ENCODE measurements around the gene REPIN1. TPM values are rescaled to one million over a fixed set of nuclear protein-coding genes. Genes with fewer than 3 reads are reported as not detected.
A peak's percentile ranks its signal among the peaks of the same experiment; 100 is the strongest.

The REPIN1 gene
- total RNA-seq, 4 donors from 2014 or later = 182 to 414 (median 247) TPM

GRCh38 chr7:150335108-150335773 lies 33.4 kb upstream of the REPIN1 start:
- TF ChIP-seq POLR2AphosphoS5 (IDR thresholded peaks at IDR 0.05) (peak in 1 of 3 donors; percentile 60), CTCF (IDR thresholded peaks at IDR 0.05) (no peak)
- DNase-seq = no peak
- H3K27ac ChIP-seq = peak overlapping the region; percentile 32 to 94 (median 70)
- in situ Hi-C loops (cut with MboI; ENCODE audit: low pct_ligation_motif_present in 1 of 4, low pct_unique_long_range_greater_than_20kb in 1 of 4, low sequenced_read_pairs in 3 of 4) = no loop called here
- no peak overlapping the region for H3K4me3 ChIP-seq
- H3K36me3 ChIP-seq = no peaks in the 10 kb centered on the region
- no peaks in the 10 kb centered on the region for H3K27me3 ChIP-seq
- H3K4me1 ChIP-seq = peaks cover 19 to 50% (median 39%) of the 10 kb centered on the region in 4 donors
- WGBS, 2 donors (ENCODE audit: low coverage in 1 of 2) = 25 to 51% methylated on average over 3 to 7 of the region's 7 CpGs
- no peaks in the 10 kb centered on the region for H3K9me3 ChIP-seq
- intact Hi-C loops (cut with DNase I; ENCODE audit: low total_unique reads) = no loop called here

DNA sequence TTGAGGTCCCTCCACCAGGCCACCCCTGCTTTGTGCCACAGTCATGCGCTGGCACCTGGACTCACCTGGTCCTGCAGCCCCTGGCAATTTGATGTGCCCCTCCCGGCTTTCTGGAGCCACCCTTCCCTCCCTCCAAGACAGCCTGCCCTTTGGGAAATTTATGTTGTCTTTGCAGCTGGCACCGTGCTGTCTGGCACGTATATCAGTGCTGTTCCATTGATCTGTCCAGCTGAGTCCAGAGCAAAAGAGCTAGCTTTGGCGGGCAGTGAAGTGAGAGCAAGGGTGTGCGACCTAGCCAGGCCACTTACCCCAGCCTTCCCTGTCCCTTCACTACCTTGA lies 32.9 kb upstream of the REPIN1 start:
- DNase-seq = no peak
- H3K27ac ChIP-seq = peak overlapping the region; percentile 32 to 94 (median 70)
- H3K4me1 ChIP-seq = peaks cover 19 to 55% (median 44%) of the 10 kb centered on the region in 4 donors
- H3K4me3 ChIP-seq = no peak overlapping the region
- peaks cover 3% of the 10 kb centered on the region for H3K27me3 ChIP-seq
- TF ChIP-seq POLR2A (IDR thresholded peaks at IDR 0.05) = no peak
- no peak for TF ChIP-seq EP300 (IDR thresholded peaks at IDR 0.05; ENCODE audit: low read depth)
- no peak for TF ChIP-seq POLR2AphosphoS5 (IDR thresholded peaks at IDR 0.05)
- no peak for TF ChIP-seq CTCF (IDR thresholded peaks at IDR 0.05)
- WGBS, 2 donors (ENCODE audit: low coverage in 1 of 2) = 35 to 53% methylated on average over 5 to 6 of the region's 6 CpGs
- H3K9me3 ChIP-seq = no peaks in the 10 kb centered on the region
- H3K36me3 ChIP-seq = no peaks in the 10 kb centered on the region
- in situ Hi-C loops (cut with MboI; ENCODE audit: low pct_ligation_motif_present in 1 of 4, low pct_unique_long_range_greater_than_20kb in 1 of 4, low sequenced_read_pairs in 3 of 4) = no loop called here
- intact Hi-C loops (cut with DNase I; ENCODE audit: low total_unique reads) = no loop called here

DNA sequence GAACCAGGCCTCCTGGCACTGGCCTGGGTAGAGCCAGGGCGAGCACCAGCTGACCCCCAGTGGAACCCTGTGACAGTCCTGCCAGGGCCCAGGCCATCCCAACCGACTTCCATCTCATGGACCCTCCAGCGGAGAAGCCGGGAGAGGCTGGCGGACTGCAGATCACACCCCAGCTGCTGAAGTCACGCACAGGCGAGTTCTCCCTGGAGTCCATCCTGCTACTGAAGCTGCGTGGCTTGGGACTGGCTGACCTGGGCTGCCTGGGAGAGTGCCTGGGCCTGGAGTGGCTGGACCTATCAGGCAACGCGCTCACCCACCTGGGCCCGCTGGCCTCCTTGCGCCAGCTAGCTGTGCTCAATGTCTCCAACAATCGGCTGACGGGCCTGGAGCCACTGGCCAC lies 31.9 kb upstream of the REPIN1 start:
- H3K36me3 ChIP-seq = no peaks in the 10 kb centered on the region
- DNase-seq = no peak
- in situ Hi-C loops (cut with MboI; ENCODE audit: low pct_ligation_motif_present in 1 of 4, low pct_unique_long_range_greater_than_20kb in 1 of 4, low sequenced_read_pairs in 3 of 4) (no loop called here), intact Hi-C loops (cut with DNase I; ENCODE audit: low total_unique reads) (no loop called here)
- TF ChIP-seq EP300 (IDR thresholded peaks at IDR 0.05; ENCODE audit: low read depth) (no peak), CTCF (IDR thresholded peaks at IDR 0.05) (no peak), POLR2A (IDR thresholded peaks at IDR 0.05) (no peak), POLR2AphosphoS5 (IDR thresholded peaks at IDR 0.05) (no peak)
- H3K4me3 ChIP-seq = no peak overlapping the region
- peaks cover 11% of the 10 kb centered on the region for H3K27me3 ChIP-seq
- 96% methylated on average over 13 of the region's 14 CpGs; no CpG with 5 or more reads in 1 of the 2 donors for WGBS, 2 donors (ENCODE audit: low coverage in 1 of 2)
- H3K4me1 ChIP-seq = peaks cover 19 to 61% (median 51%) of the 10 kb centered on the region in 4 donors
- peak overlapping the region in 3 of 4 donors; percentile 68 to 94 (median 86) for H3K27ac ChIP-seq
- no peaks in the 10 kb centered on the region for H3K9me3 ChIP-seq

DNA sequence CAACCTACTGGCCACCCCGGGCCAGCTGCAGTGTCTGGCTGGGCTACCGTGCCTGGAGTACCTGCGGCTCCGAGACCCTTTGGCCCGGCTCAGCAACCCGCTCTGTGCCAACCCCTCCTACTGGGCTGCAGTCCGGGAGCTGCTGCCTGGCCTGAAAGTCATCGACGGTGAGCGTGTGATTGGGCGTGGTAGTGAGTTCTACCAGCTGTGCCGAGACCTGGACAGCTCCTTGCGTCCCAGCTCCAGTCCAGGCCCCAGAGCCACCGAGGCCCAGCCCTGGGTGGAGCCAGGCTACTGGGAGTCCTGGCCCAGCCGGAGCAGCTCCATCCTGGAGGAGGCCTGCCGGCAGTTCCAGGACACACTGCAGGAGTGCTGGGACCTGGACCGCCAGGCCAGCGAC lies 31.4 kb upstream of the REPIN1 start:
- Histone ChIP-seq H3K4me1 (peaks cover 23 to 61% (median 51%) of the 10 kb centered on the region in 4 donors), H3K9me3 (no peaks in the 10 kb centered on the region), H3K4me3 (no peak overlapping the region), H3K36me3 (no peaks in the 10 kb centered on the region), H3K27me3 (peaks cover 11% of the 10 kb centered on the region), H3K27ac (peak overlapping the region in 3 of 4 donors; percentile 68 to 94 (median 86))
- in situ Hi-C loops (cut with MboI; ENCODE audit: low pct_ligation_motif_present in 1 of 4, low pct_unique_long_range_greater_than_20kb in 1 of 4, low sequenced_read_pairs in 3 of 4) (no loop called here), intact Hi-C loops (cut with DNase I; ENCODE audit: low total_unique reads) (no loop called here)
- WGBS, 2 donors (ENCODE audit: low coverage in 1 of 2) = 59% methylated on average over 17 of the region's 18 CpGs; no CpG with 5 or more reads in 1 of the 2 donors
- DNase-seq = peak; percentile 62
- TF ChIP-seq POLR2AphosphoS5 (IDR thresholded peaks at IDR 0.05) = no peak
- no peak for TF ChIP-seq EP300 (IDR thresholded peaks at IDR 0.05; ENCODE audit: low read depth)
- TF ChIP-seq CTCF (IDR thresholded peaks at IDR 0.05) = no peak
- no peak for TF ChIP-seq POLR2A (IDR thresholded peaks at IDR 0.05)
